T-cell (primary cell): ENCODE results near the gene DNMT3A. TPM values are rescaled to one million over a fixed set of nuclear protein-coding genes. Genes with fewer than 3 reads are reported as not detected.
"Not testable (repeated sequence)": the region's sequence is repeated elsewhere in the genome, so short reads cannot be mapped to it uniquely, and the experiment has no call there.

Experiments
- ATAC-seq, 4 experiments: fragments of 200-7000 bp in 3 of 4; fragments of 150-1000 bp in 1 of 4; cut with Tn5 transposase; replicated peaks in 1 of 4; 1 replicate in 3 of 4; 2 replicates in 1 of 4; pipeline ENCODE4 v1.10.0; 2021; ENCODE audit warnings: moderate library complexity in 3 of 4, mild to moderate bottlenecking in 2 of 4, moderate number of reproducible peaks in 1 of 4
- CTCF ChIA-PET, 2 donors: fragments of 300-600 bp; sonication (Branson Sonifier 250); formaldehyde crosslinking; loops; one replicate each; lab custom pipeline; 2022; ENCODE audit warnings: antibody characterized with exemption in 2 of 2; lab: Charles Lee
- POLR2A ChIA-PET, 2 donors: fragments of 300-600 bp; sonication (Branson Sonifier 250); formaldehyde crosslinking; loops; one replicate each; lab custom pipeline; 2022; ENCODE audit warnings: antibody characterized with exemption in 2 of 2; lab: Charles Lee
- DNase-seq, 35 experiments: peaks; one replicate each; pipeline versions ENCODE4 v3.0.0 to v3.0.0-alpha.2; 2013 to 2023
- H3K27ac ChIP-seq: one replicate; pipeline ENCODE4 v1.5.1; 2013; ENCODE audit warnings: low read length
- H3K27me3 ChIP-seq, 2 experiments: replicated peaks in 1 of 2; 1 replicate in 1 of 2; 2 replicates in 1 of 2; pipeline versions ENCODE4 v1.6.1 to v1.7.0; 2013; ENCODE audit warnings: low read length in 1 of 2, mixed read lengths in 1 of 2; ENCODE audit not compliant: control insufficient read depth in 2 of 2, insufficient read depth in 2 of 2; ENCODE audit errors: extremely low read depth in 1 of 2
- H3K36me3 ChIP-seq, 2 donors: 1 replicate in 1 of 2; 2 replicates in 1 of 2; pipeline versions ENCODE4 v1.6.1 to v1.7.0; 2013; ENCODE audit warnings: low read length in 1 of 2; ENCODE audit not compliant: control insufficient read depth in 2 of 2, insufficient read depth in 1 of 2; ENCODE audit errors: extremely low read depth in 1 of 2
- H3K4me1 ChIP-seq, 2 experiments: 1 replicate in 1 of 2; 2 replicates in 1 of 2; pipeline versions ENCODE4 v1.6.1 to v1.7.0; 2013; ENCODE audit warnings: low read length in 2 of 2, mixed read lengths in 1 of 2; ENCODE audit not compliant: insufficient read depth in 2 of 2, control insufficient read depth in 1 of 2; ENCODE audit errors: extremely low read depth in 1 of 2
- H3K4me3 ChIP-seq, 2 donors: 1 replicate in 1 of 2; 2 replicates in 1 of 2; pipeline versions ENCODE4 v1.5.1 to v1.7.0; 2013; ENCODE audit warnings: mild to moderate bottlenecking in 2 of 2, low read length in 1 of 2, moderate library complexity in 1 of 2; ENCODE audit not compliant: control insufficient read depth in 1 of 2; ENCODE audit errors: extremely low read depth in 1 of 2
- H3K9me3 ChIP-seq: 2 replicates; pipeline ENCODE4 v1.7.0; 2013
- H3K27ac Mint-ChIP-seq, 2 donors: one replicate each; pipeline ENCODE4 v1.8.0; 2020 to 2021; ENCODE audit warnings: mild to moderate bottlenecking in 2 of 2, mixed read lengths in 2 of 2
- H3K27me3 Mint-ChIP-seq, 2 donors: one replicate each; pipeline ENCODE4 v1.8.0; 2021 to 2022; ENCODE audit warnings: mixed read lengths in 2 of 2
- H3K36me3 Mint-ChIP-seq: one replicate; pipeline ENCODE4 v1.8.0; 2021; ENCODE audit warnings: mixed read lengths
- H3K4me1 Mint-ChIP-seq, 3 donors: one replicate each; pipeline ENCODE4 v1.8.0; 2020 to 2022; ENCODE audit warnings: mixed read lengths in 3 of 3, mild to moderate bottlenecking in 1 of 3
- H3K4me3 Mint-ChIP-seq, 3 donors: one replicate each; pipeline ENCODE4 v1.8.0; 2020 to 2022; ENCODE audit warnings: mild to moderate bottlenecking in 3 of 3, mixed read lengths in 3 of 3, moderate library complexity in 3 of 3
- H3K9me3 Mint-ChIP-seq, 3 donors: one replicate each; pipeline ENCODE4 v1.8.0; 2020 to 2022; ENCODE audit warnings: mixed read lengths in 3 of 3
- WGBS: methylation state at CpG from one replicate; pipeline ENCODE4 v1.1.5; 2013; ENCODE audit warnings: missing lambda C conversion rate; ENCODE audit not compliant: insufficient coverage; 5-methylcytosine and 5-hydroxymethylcytosine counted together
- total RNA-seq, 35 experiments: library from RNA in 6 of 35; stranded (reverse) in 6 of 35; fragments of 120-200 nt in 1 of 35; gene quantifications; one replicate each; pipeline versions ENCODE4 v1.2.1 to v1.2.4 and lab custom pipeline; 2013 to 2026

DNMT3A gene
- total RNA-seq, 5 donors from 2014 or later (not counting 1 experiment from before 2014, with no cell fraction given), result 78.7 to 125 (median 93.2) TPM

- ATAC-seq, result no peak
- no peaks in the 10 kb centered on the region for H3K36me3 Mint-ChIP-seq
- DNase-seq, result no peak
- no peak overlapping the region for H3K4me3 Mint-ChIP-seq
- no peak overlapping the region for H3K27ac ChIP-seq
- 96% methylated on average over 5 of the region's 8 CpGs for WGBS
- no peaks in the 10 kb centered on the region for H3K9me3 Mint-ChIP-seq
- H3K4me3 ChIP-seq, result no peak overlapping the region
- no peaks in the 10 kb centered on the region for H3K9me3 ChIP-seq
- CTCF ChIA-PET, result no interaction called here
- H3K4me1 ChIP-seq, result peaks cover 3 to 42% of the 10 kb centered on the region in 2 experiments
- H3K27me3 Mint-ChIP-seq, result no peaks in the 10 kb centered on the region
- peaks cover 27 to 50% (median 39%) of the 10 kb centered on the region in 3 donors for H3K4me1 Mint-ChIP-seq
- no peaks in the 10 kb centered on the region for H3K27me3 ChIP-seq
- POLR2A ChIA-PET, result no interaction called here
- H3K36me3 ChIP-seq, result no peaks in the 10 kb centered on the region
- H3K27ac Mint-ChIP-seq, result peak overlapping the region in 1 of 2 donors; percentile 33
These were observed 128.5 kb downstream of the DNMT3A start for GRCh38 chr2:25213229-25213628.

DNA sequence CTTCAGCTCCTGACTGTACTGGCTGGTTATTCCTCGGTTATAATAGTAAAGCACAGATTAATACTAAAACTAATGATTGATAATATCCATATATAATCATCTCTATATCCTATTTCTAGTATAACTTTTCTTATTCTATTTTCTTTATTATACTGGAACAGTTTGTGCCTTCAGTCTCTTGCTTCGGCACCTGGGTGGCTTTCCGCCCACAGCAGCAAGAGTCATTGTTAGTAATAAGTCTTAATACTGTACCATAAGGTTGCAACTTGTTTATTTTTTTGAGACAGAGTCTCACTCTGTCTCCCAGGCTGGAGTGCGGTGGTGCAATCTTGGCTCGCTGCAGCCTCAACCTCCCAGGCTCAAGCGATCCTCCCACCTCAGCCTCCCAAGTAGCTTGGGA, 130.8 kb downstream of the DNMT3A start:
- Mint-ChIP-seq H3K4me3 (peak overlapping the region in 1 of 3 donors; percentile 56), H3K4me1 (peaks cover 31 to 69% (median 42%) of the 10 kb centered on the region in 3 donors), H3K27ac (peak overlapping the region; percentile 61 to 84)
- H3K36me3 Mint-ChIP-seq, H3K9me3 ChIP-seq, H3K4me3 ChIP-seq, DNase-seq, H3K36me3 ChIP-seq, CTCF ChIA-PET, H3K27me3 ChIP-seq, ATAC-seq, H3K9me3 Mint-ChIP-seq, H3K27me3 Mint-ChIP-seq, H3K27ac ChIP-seq: not testable (repeated sequence)
- no CpG with 5 or more reads among the region's 6 CpGs for WGBS
- POLR2A ChIA-PET, result interaction anchor here in 1 of 2 donors (0.6 kb wide), 1 partner anchor 69 kb away, joined by 4 read pairs; no protein-coding TSS in a partner anchor
- H3K4me1 ChIP-seq, result peaks cover 3 to 30% of the 10 kb centered on the region in 2 experiments

DNA sequence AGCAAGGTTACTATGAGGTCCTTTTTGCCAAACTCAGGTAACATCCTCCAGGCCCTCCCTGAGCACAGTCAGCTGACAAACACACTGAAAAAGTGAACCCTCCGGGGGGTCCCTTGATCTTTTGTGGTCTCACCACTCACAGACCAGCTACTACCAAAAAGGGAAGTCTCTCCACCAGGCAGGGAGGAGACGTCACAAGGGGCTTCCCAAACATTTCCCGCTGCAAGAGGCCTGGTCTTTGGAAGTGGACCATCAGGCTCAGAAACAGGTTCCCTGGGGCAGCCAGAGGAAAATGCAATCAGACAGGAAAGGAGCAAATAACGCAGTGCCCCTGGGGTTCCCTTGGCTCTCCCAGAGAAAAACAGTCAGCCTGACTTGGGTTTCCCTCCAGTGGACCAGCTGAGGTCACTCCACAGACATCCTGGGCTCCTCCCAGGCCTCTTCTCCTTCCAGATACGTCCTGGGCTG, 134.6 kb downstream of the DNMT3A start:
- peak in 5 of 35 experiments; percentile 20 to 35 (median 28) for DNase-seq

GRCh38 chr2:25204190-25204838, 137.4 kb downstream of the DNMT3A start:
- DNase-seq (peak in 9 of 35 experiments; percentile 5 to 33 (median 17)), ATAC-seq (peak; percentile 52 to 67 (median 62))
- H3K27ac ChIP-seq, result no peak overlapping the region
- peak overlapping the region in 1 of 2 donors; percentile 20 for H3K4me3 ChIP-seq
- no peak overlapping the region for H3K27ac Mint-ChIP-seq
- no peak overlapping the region for H3K4me3 Mint-ChIP-seq
- no peaks in the 10 kb centered on the region for H3K36me3 Mint-ChIP-seq
- H3K4me1 Mint-ChIP-seq, result peaks cover 15 to 34% (median 27%) of the 10 kb centered on the region in 3 donors
- WGBS, result 78% methylated on average over 56 of the region's 59 CpGs
- no peaks in the 10 kb centered on the region for H3K36me3 ChIP-seq
- no peaks in the 10 kb centered on the region for H3K9me3 Mint-ChIP-seq
- H3K9me3 ChIP-seq, result no peaks in the 10 kb centered on the region
- no peaks in the 10 kb centered on the region for H3K27me3 ChIP-seq
- ChIA-PET POLR2A (no interaction called here), CTCF (no interaction called here)
- H3K4me1 ChIP-seq, result peaks cover 7 to 12% of the 10 kb centered on the region in 2 experiments
- H3K27me3 Mint-ChIP-seq, result no peaks in the 10 kb centered on the region

More for the DNA sequence above, 134.6 kb downstream of the DNMT3A start:
- no peaks in the 10 kb centered on the region for H3K9me3 ChIP-seq
- Mint-ChIP-seq H3K27ac (peak overlapping the region in 1 of 2 donors; percentile 44), H3K27me3 (no peaks in the 10 kb centered on the region), H3K36me3 (no peaks in the 10 kb centered on the region), H3K9me3 (no peaks in the 10 kb centered on the region), H3K4me1 (peaks cover 32 to 53% (median 41%) of the 10 kb centered on the region in 3 donors), H3K4me3 (no peak overlapping the region)
- ATAC-seq, result peak in 1 of 4 experiments; percentile 56
- no peaks in the 10 kb centered on the region for H3K36me3 ChIP-seq
- H3K4me3 ChIP-seq, result peak overlapping the region in 1 of 2 donors; percentile 8
- no peaks in the 10 kb centered on the region for H3K27me3 ChIP-seq
- ChIA-PET CTCF (interaction anchor here in 1 of 2 donors (0.5 kb wide), 1 partner anchor 18 kb away, joined by 3 read pairs; no protein-coding TSS in a partner anchor), POLR2A (no interaction called here)
- 58% methylated on average over 3 of the region's 5 CpGs for WGBS
- H3K4me1 ChIP-seq, result peaks cover 9 to 26% of the 10 kb centered on the region in 2 experiments
- no peak overlapping the region for H3K27ac ChIP-seq

GRCh38 chr2:25202275-25202674, 139.4 kb downstream of the DNMT3A start:
- no peaks in the 10 kb centered on the region for H3K36me3 Mint-ChIP-seq
- ATAC-seq, result peak in 2 of 4 experiments; percentile 31 to 36
- Histone ChIP-seq H3K4me1 (peaks cover 7 to 10% of the 10 kb centered on the region in 2 experiments), H3K4me3 (no peak overlapping the region), H3K9me3 (no peaks in the 10 kb centered on the region), H3K27ac (no peak overlapping the region), H3K36me3 (no peaks in the 10 kb centered on the region), H3K27me3 (peaks cover 0 to 6% of the 10 kb centered on the region in 2 experiments)
- peak overlapping the region; percentile 28 to 39 for H3K27ac Mint-ChIP-seq
- ChIA-PET CTCF (no interaction called here), POLR2A (interaction anchor here in 1 of 2 donors (0.6 kb wide), 1 partner anchor 14 kb away, joined by 5 read pairs; no protein-coding TSS in a partner anchor)
- H3K9me3 Mint-ChIP-seq, result no peaks in the 10 kb centered on the region
- no peak overlapping the region for H3K4me3 Mint-ChIP-seq
- peaks cover 15 to 21% (median 17%) of the 10 kb centered on the region in 3 donors for H3K4me1 Mint-ChIP-seq
- WGBS, result 28% methylated on average over 6 of the region's 11 CpGs
- no peaks in the 10 kb centered on the region for H3K27me3 Mint-ChIP-seq
- no peak for DNase-seq

DNA sequence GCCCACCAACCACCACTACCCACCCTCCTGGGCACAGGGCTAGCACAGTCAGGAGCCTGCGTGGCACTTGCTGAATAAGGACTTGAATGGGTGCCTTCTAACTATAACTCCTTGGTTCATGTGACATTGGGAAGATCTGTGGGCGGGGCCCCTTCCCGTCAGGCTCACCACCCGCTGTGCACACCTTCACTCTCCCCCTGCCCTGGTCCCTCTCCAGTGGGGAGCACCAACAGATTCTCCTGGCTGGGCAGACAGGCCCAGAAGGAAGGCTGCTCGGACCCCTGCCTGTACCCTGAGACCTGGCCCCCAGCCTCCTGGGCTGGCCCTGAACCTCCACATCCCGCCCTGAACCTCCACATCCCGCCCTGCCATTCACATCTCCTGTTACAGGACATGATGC, 139.9 kb downstream of the DNMT3A start:
- Histone ChIP-seq H3K27ac (no peak overlapping the region), H3K4me1 (peaks cover 7 to 10% of the 10 kb centered on the region in 2 experiments), H3K36me3 (no peaks in the 10 kb centered on the region), H3K4me3 (no peak overlapping the region), H3K9me3 (no peaks in the 10 kb centered on the region), H3K27me3 (peaks cover 0 to 7% of the 10 kb centered on the region in 2 experiments)
- Mint-ChIP-seq H3K4me1 (peaks cover 11 to 18% (median 13%) of the 10 kb centered on the region in 3 donors), H3K9me3 (no peaks in the 10 kb centered on the region), H3K36me3 (no peaks in the 10 kb centered on the region), H3K27ac (peak overlapping the region in 1 of 2 donors; percentile 28), H3K4me3 (no peak overlapping the region), H3K27me3 (no peaks in the 10 kb centered on the region)
- no peak for ATAC-seq
- no peak for DNase-seq
- POLR2A ChIA-PET, result no interaction called here
- CTCF ChIA-PET, result no interaction called here
- WGBS, result 95% methylated on average over 5 of the region's 7 CpGs
